ENCODE data around the gene KCNA10. TPM values are rescaled to one million over a fixed set of nuclear protein-coding genes. Genes with fewer than 3 reads are reported as not detected.

KCNA10 gene
- polyA plus RNA-seq, 1 donor (not counting 4 experiments of a cell fraction or from before 2014, with no cell fraction given) = not detected

DNA sequence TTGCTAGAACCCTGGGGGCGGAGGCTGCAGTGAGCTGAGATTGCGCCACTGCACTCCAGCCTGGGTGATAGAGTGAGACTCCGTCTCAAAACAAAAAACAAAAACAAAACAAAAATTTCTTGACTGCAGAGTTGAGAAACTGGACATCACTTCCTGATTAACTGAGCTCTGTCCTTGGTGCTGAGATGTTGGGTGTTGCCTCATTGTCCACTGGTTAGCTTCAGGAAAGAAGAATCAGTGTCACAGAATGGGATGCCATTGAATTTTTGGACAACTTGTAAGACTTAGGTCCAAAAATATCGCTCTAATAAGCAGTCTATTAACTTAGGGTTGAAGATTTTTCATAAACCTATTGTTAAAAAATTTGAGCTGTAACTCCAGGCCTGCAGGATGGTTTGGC is 23.8 kb upstream of the KCNA10 start:
- dilution Hi-C loops (cut with MboI; ENCODE audit: extremely low pct_ligation_motif_present, low sequenced_read_pairs) = no loop called here
- no peak for TF ChIP-seq EZH2 (IDR thresholded peaks at IDR 0.05; ENCODE audit: low read length)
- TF ChIP-seq, protein P1, sequence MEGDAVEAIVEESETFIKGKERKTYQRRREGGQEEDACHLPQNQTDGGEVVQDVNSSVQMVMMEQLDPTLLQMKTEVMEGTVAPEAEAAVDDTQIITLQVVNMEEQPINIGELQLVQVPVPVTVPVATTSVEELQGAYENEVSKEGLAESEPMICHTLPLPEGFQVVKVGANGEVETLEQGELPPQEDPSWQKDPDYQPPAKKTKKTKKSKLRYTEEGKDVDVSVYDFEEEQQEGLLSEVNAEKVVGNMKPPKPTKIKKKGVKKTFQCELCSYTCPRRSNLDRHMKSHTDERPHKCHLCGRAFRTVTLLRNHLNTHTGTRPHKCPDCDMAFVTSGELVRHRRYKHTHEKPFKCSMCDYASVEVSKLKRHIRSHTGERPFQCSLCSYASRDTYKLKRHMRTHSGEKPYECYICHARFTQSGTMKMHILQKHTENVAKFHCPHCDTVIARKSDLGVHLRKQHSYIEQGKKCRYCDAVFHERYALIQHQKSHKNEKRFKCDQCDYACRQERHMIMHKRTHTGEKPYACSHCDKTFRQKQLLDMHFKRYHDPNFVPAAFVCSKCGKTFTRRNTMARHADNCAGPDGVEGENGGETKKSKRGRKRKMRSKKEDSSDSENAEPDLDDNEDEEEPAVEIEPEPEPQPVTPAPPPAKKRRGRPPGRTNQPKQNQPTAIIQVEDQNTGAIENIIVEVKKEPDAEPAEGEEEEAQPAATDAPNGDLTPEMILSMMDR (optimal IDR thresholded peaks at IDR 0.05 in 1 of 3, IDR thresholded peaks at IDR 0.05 in 1 of 3, conservative IDR thresholded peaks at IDR 0.05 in 1 of 3; ENCODE audit: extremely low read depth in 1 of 3, insufficient read depth in 2 of 3, low read length in 3 of 3) = no peak
- Histone ChIP-seq H3K4me3 (ENCODE audit: control insufficient read depth in 2 of 3, extremely low read depth in 1 of 3, insufficient read depth in 2 of 3, low read depth in 1 of 3, low read length in 3 of 3) (no peak overlapping the region), H4K20me1 (ENCODE audit: control insufficient read depth, extremely low read depth, insufficient read depth, low read length) (no peaks in the 10 kb centered on the region), H3K4me2 (ENCODE audit: control insufficient read depth, extremely low read depth, insufficient read depth, low read depth, low read length) (no peak overlapping the region), H3K9me1 (ENCODE audit: control insufficient read depth, extremely low read depth, insufficient read depth, low read length) (no peaks in the 10 kb centered on the region), H2AFZ (ENCODE audit: control insufficient read depth, low read length) (no peak overlapping the region), H3K4me1 (ENCODE audit: control insufficient read depth, extremely low read depth, insufficient read depth, low read length) (no peaks in the 10 kb centered on the region), H3K27ac (ENCODE audit: control insufficient read depth, insufficient read depth, low read length) (no peak overlapping the region), H3K27me3 (ENCODE audit: control insufficient read depth, extremely low read depth, insufficient read depth, low read length) (no peaks in the 10 kb centered on the region), H3K36me3 (ENCODE audit: control insufficient read depth in 2 of 2, extremely low read depth in 1 of 2, insufficient read depth in 2 of 2, low read length in 2 of 2) (no peaks in the 10 kb centered on the region), H3K79me2 (ENCODE audit: control insufficient read depth, insufficient read depth, low read length) (no peaks in the 10 kb centered on the region), H3K9me3 (ENCODE audit: control insufficient read depth, low read depth, low read length) (no peaks in the 10 kb centered on the region), H3K9ac (ENCODE audit: control insufficient read depth, extremely low read depth, insufficient read depth, low read length) (no peak overlapping the region)
- peak; percentile 57 for FAIRE-seq
- DNase-seq (ENCODE audit: low read depth, low spot score) = no peak

DNA sequence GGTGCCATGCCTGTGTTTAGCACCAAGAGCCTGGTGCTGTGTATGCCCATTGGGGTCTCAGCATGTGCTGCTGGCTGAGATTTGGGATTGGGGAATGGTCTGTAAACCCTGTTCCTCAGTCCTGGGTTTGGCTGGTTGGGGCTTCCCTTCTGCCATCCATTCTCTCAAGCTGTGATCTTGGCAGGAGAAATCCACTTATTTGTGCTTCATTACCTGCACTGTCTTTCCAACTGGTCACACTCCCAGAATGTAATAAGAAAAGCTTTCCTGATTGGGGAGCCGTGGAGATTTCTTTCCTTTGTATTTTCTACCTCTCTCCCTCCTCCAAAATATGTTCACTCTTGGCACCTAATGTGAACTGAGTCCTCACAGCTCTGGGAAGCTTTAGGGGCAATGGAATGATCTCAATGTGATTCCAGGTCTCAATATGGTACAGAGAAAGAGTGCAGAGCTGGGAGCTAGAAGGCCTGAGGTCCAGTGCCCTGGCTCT is 23.0 kb upstream of the KCNA10 start:
- Histone ChIP-seq H3K27ac (ENCODE audit: control insufficient read depth, insufficient read depth, low read length) (no peak overlapping the region), H3K4me1 (ENCODE audit: control insufficient read depth, extremely low read depth, insufficient read depth, low read length) (no peaks in the 10 kb centered on the region), H3K4me3 (ENCODE audit: control insufficient read depth in 2 of 3, extremely low read depth in 1 of 3, insufficient read depth in 2 of 3, low read depth in 1 of 3, low read length in 3 of 3) (no peak overlapping the region), H4K20me1 (ENCODE audit: control insufficient read depth, extremely low read depth, insufficient read depth, low read length) (no peaks in the 10 kb centered on the region), H3K9ac (ENCODE audit: control insufficient read depth, extremely low read depth, insufficient read depth, low read length) (no peak overlapping the region), H3K36me3 (ENCODE audit: control insufficient read depth in 2 of 2, extremely low read depth in 1 of 2, insufficient read depth in 2 of 2, low read length in 2 of 2) (no peaks in the 10 kb centered on the region), H3K4me2 (ENCODE audit: control insufficient read depth, extremely low read depth, insufficient read depth, low read depth, low read length) (no peak overlapping the region), H2AFZ (ENCODE audit: control insufficient read depth, low read length) (no peak overlapping the region), H3K79me2 (ENCODE audit: control insufficient read depth, insufficient read depth, low read length) (no peaks in the 10 kb centered on the region), H3K27me3 (ENCODE audit: control insufficient read depth, extremely low read depth, insufficient read depth, low read length) (no peaks in the 10 kb centered on the region), H3K9me1 (ENCODE audit: control insufficient read depth, extremely low read depth, insufficient read depth, low read length) (no peaks in the 10 kb centered on the region), H3K9me3 (ENCODE audit: control insufficient read depth, low read depth, low read length) (no peaks in the 10 kb centered on the region)
- TF ChIP-seq, protein P1 (optimal IDR thresholded peaks at IDR 0.05 in 1 of 3, IDR thresholded peaks at IDR 0.05 in 1 of 3, conservative IDR thresholded peaks at IDR 0.05 in 1 of 3; ENCODE audit: extremely low read depth in 1 of 3, insufficient read depth in 2 of 3, low read length in 3 of 3) = no peak
- TF ChIP-seq EZH2 (IDR thresholded peaks at IDR 0.05; ENCODE audit: low read length) = no peak
- DNase-seq (ENCODE audit: low read depth, low spot score) = no peak
- FAIRE-seq = no peak
- dilution Hi-C loops (cut with MboI; ENCODE audit: extremely low pct_ligation_motif_present, low sequenced_read_pairs) = no loop called here

Measured in keratinocyte (primary cell).